ENCODE data around the gene LRP11.

Gene LRP11

DNA sequence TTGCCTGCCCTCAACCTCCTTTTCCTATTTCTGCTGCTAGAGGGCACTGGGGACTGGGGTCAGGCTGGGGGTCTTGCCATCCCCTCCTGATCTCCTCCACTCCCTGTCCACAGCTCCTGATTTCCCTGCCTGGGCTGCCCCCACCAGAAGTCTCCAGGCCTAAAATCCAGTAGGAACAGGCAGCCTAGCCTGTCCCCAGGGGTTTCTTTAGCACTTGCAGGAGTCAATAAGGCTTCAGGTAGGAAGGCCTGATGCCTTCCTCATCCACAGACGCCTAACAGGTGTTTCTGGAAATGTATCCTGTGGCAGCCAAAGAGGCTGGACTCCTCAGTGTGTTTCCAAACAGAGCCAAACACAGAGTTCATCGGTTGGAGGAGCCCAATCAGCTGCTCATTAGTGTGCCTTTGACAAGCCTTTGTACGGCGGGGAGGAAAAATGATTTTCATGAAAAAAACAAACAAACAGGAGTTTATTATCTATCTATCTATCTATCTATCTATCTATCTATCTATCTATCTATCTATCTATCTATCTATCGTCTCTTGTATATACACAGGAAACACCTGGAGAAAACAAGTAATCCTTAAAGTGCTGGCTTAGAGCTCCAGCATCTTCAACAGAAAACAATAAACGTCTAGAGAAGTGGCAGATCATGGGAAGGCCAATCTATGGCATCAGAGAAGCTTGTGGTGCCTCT lies 37.4 kb upstream of the LRP11 start:
- TF ChIP-seq GATA2 (IDR thresholded peaks at IDR 0.05; ENCODE audit: low read depth, low read length) (no peak), GATA3 (IDR thresholded peaks at IDR 0.05; ENCODE audit: low read depth, low read length) (no peak)

DNA sequence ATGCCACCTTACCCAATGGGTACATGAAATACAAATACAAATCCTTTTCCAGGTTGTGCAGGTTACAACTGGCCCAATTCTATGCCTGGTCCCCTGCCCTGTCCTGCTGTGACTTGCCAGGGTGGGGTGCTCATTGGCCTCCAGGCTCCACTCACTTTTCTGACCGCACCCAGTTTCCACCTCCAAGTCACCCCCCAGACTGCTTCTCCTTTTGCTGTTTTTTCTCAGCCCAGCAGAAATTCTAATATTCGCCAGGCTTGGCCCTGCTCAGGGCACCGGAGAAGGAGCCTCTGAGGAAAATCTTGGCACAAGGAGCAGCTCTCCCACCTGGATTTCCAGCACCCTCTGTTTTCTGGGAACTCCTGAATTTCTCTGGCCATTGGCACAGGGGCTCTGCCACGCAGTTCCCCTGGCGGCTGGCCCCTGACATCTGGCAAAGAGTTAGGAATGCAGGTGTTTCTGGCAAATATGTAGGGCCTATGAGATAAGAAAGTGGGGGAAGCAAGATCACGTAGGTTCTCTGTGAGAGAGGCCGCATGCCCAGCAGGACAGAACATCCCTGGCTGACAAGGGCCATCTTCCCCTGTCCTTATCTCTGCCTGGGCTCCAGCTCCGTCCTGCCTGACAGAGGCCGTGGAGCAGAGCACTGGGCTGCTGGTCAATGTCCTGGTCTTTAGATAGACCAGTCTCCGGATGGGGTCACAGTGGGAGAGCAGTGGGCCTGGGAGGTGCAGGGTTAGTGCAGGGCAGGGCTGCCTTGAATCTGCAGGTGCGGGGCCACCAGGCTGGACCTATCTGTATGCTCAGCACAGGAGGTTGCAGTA lies 36.7 kb upstream of the LRP11 start:
- no peak for TF ChIP-seq GATA3 (IDR thresholded peaks at IDR 0.05; ENCODE audit: low read depth, low read length)
- TF ChIP-seq GATA2 (IDR thresholded peaks at IDR 0.05; ENCODE audit: low read depth, low read length): no peak

DNA sequence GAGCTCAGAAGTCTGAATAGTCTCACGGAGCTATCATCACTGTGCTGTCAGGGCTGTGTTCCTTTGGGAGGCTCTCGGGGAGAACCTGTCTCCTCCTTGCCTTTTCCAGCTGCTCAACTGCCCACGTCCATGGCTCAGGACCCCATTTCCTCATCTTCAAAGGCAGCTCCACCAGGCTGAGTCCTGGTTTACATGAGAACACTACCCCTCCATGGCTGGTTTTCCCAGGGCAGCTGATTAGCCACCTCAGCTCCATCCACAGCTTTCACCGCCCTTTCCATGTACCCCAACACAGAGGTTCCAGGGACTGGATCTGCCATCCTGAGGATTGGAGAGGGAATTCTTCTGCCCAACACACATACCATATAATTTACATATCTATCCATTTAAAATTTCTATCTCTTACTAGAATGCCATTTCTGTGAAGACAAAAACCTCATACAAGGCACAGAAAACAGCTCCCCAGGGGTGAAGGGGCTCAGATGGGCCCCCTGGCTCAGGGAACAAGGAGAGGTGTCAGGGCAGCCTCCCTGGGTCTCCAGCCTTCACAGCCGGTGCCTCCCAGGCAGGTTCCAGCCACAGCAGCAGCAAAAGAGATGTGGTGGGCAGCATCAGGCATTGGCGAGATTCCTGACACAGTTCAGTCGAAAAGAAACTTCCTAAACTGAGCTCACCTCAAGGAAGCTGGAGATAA lies 35.9 kb upstream of the LRP11 start:
- TF ChIP-seq GATA2 (IDR thresholded peaks at IDR 0.05; ENCODE audit: low read depth, low read length): no peak
- no peak for TF ChIP-seq GATA3 (IDR thresholded peaks at IDR 0.05; ENCODE audit: low read depth, low read length)

DNA sequence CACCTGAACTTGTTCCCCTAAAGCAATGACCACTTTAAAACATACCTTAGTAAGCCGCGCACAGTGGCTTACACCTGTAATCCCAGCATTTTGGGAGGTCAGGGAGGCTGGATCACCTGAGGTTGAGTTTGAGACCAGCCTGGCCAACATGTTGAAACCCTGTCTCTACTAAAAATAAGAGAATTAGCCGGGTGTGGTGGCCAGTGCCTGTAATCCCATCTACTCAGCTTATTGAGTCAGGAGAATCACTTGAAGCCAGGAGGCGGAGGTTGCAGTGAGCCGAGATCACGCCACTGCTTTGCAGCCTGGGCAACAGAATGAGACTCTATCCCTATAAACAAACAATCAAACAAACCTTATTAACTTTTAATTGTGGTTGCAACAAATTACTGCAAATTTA lies 35.3 kb upstream of the LRP11 start:
- no peak for TF ChIP-seq GATA2 (IDR thresholded peaks at IDR 0.05; ENCODE audit: low read depth, low read length)
- TF ChIP-seq GATA3 (IDR thresholded peaks at IDR 0.05; ENCODE audit: low read depth, low read length): no peak

DNA sequence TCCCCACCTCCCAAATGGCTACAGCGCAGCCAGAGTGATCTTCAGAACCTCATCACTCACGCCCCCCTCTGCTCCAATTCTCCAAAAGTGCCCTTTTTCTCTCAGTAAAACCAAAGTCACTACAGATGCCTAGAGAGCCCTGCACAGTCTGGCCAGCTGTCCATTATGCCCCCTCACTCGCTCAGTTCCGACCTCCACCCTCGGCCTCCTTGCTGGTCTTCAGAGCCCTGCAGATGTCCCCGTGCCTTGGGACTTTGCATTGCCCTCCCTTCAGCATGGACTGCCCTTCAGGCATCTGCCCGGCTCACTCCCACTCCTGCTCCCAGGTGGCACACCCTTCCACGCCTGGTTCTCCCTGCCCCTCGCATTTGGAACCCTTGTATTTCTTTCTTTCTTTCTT lies 34.8 kb upstream of the LRP11 start:
- TF ChIP-seq GATA3 (IDR thresholded peaks at IDR 0.05; ENCODE audit: low read depth, low read length) (no peak), GATA2 (IDR thresholded peaks at IDR 0.05; ENCODE audit: low read depth, low read length) (no peak)

DNA sequence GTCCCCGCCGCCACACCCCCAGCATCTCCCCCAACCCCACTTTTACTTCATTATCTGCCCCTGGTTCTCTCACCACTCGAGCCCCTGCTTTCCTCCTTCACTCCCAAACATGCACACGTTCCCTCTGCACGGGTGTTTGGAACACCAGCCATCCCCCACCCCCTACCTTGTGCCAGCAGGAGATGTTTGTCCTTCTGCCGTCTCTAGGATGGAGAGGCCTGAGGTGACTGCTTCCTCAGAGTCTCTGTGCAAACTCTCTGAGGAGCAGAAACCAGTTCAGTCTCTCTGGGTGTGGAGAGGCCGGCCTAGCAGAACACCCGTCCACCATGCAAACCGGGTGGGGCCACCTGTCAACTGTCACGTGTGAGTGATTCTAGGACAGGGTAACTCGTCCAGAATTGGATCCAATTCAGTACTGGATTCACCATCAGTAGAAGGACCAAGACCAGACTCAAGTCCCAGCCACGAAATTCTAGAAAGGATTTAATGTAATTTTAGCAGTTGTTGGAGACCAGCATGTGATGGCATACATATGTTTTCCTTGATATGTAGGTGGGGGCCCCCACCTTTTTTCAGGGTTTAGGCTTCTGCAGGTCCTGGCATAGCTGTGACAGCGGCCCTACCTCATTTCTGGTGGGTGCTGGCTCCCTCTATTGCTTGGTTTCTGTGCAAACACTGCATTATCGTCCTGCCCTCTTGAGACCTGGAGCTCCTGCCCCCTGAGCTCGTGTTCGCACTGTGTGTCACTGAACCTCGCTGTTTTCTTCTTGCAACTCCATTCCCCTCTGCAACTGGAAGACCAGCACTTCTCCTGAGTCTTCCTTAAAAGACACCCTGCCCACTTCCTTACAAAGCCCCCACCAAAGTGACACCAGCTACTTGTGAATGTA lies 33.9 kb upstream of the LRP11 start, which contains the start of gene RAET1E:
TSS of gene RAET1E (minus strand) at position 259 of the 890 bp plus-strand sequence. CDS start 7,212 bp downstream, outside the sequence.
- no peak for TF ChIP-seq GATA2 (IDR thresholded peaks at IDR 0.05; ENCODE audit: low read depth, low read length)
- TF ChIP-seq GATA3 (IDR thresholded peaks at IDR 0.05; ENCODE audit: low read depth, low read length): no peak

DNA sequence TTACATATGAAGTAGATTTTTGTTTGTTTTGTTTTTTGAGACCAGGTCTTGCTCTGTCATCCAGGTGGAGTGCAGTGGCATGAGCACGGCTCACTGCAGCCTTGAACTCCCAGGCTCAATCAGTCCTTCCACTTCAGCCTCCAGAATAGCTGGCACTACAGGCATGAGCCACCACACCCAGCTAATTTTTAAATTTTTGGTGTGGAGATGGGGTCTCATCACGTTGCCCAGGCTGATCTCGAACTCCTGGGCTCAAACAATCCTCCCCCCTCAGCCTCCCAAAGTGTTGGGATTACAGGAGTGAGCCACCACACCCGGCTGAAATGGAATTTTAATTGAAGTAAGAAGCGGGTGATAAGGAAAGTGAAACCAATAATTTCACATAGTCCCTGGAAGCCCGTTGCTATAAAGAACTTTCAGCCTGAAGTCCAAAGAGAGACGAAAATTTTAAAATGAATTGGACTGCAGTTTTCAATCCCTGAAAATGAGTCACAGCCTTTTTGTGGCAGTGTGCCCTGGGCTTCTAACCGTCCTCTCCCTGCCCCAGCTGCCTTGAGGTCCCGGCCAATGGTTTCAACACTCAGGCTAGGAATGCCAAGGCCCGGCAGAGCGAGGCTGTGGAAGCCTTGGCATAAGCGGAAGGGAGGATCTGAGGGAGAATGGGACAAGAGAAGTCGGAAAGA lies 33.0 kb upstream of the LRP11 start:
- TF ChIP-seq GATA2 (IDR thresholded peaks at IDR 0.05; ENCODE audit: low read depth, low read length) (no peak), GATA3 (IDR thresholded peaks at IDR 0.05; ENCODE audit: low read depth, low read length) (no peak)

DNA sequence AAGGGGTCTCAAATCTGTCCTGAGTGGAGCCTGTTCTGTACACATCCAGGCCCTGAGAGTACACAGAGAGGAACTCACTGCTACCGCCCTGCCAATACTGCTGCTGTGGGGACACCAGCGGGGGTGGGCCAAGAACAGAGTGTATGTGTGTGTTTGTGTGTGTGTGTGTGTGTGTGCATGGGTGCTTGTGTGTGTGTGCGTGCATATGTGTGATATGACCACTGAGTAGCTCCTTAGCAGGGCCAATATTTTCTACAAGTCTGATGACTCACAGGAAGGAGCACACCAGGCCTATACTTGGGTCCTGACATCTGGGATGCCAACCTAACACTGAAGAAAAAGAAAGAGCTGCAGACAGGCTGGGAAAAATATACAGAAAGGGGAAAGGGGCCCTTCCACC lies 32.3 kb upstream of the LRP11 start:
- TF ChIP-seq GATA3 (IDR thresholded peaks at IDR 0.05; ENCODE audit: low read depth, low read length) (no peak), GATA2 (IDR thresholded peaks at IDR 0.05; ENCODE audit: low read depth, low read length) (no peak)

DNA sequence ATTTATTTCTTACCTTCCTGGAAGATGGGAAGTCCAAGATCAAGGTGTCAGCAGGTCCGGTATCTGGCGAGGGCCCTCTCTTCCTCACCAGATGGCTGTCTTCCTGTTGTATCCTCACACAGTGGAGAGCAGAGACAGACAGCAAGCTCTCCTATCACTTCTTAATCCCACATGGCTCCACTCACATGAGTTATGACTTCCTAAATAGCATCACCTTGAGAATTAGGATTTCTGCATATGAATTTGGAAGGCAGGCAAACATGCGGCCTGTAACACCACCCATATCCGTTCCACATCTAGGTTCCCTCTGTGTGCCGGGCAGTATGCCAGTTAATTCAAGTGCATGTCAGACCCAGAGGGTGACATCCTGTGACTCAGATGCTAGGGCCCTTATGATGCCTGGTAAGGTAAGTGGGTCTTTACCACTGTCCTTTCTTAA lies 31.7 kb upstream of the LRP11 start:
- TF ChIP-seq GATA3 (IDR thresholded peaks at IDR 0.05; ENCODE audit: low read depth, low read length): no peak

DNA sequence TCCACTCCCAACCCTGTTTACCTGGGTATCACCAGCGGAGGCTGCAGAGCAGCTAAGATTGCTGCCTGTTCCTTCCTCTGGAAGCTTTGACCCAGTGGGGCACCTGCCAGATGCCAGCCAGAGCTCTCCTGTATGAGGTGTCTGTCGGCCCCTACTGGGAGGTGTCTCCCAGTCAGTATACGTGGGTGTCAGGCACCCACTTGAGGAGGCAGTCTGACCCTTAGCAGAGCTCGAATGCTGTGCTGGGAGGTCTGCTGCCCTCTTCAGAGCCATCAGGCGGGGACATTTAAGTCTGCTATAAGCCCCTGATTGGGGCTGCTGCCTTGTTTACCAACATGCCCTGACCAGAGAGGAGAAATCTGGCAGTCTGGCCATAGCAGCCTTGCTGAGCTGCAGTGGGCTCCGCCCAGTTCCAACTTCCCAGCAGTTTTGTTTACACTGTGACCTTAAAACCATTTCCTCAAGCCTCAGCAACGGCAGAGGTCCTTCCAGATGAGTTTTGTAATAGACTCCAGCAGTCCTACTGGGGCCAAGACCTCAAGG lies 31.0 kb upstream of the LRP11 start:
- TF ChIP-seq GATA2 (IDR thresholded peaks at IDR 0.05; ENCODE audit: low read depth, low read length): no peak
- no peak for TF ChIP-seq GATA3 (IDR thresholded peaks at IDR 0.05; ENCODE audit: low read depth, low read length)

DNA sequence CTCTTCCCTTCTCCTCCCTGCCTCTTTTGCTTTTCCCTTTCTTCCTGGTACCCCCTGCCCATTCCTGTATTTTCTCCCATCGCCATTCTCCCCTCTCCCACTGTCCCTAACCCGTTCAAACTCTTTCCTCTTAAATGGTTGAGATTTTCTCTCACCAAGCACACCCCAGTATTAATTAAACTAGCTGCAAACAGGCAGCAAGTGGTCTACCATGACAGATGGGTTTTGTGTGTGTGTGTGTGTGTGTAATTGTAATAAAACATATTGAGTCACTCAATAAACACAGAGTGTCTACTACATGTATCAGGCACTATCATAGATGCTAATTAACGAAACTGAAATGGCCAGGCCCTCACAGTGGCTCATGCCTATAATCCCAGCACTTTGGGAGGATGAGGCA lies 27.1 kb upstream of the LRP11 start:
- TF ChIP-seq GATA3 (IDR thresholded peaks at IDR 0.05; ENCODE audit: low read depth, low read length) (no peak), GATA2 (IDR thresholded peaks at IDR 0.05; ENCODE audit: low read depth, low read length) (no peak)

DNA sequence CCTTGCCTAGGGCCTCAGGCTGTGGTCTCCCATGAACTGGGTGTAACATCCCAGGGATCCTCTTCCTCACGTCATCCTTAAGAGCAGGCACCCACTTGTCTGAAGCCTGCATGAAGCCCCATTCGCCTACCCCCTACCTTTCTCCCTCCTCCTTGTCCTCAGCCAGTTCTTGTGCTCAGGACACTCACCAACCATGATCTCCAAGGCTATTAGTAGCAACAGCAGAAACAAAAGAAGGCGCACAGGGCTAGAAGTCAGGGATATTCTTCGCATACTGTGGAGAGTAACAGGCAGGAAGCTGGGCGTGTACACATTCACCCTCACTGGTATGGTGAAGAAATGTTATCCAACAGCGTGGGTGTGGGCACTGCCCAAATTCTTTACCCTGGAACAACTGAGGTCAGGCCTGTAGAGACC lies 26.5 kb upstream of the LRP11 start:
- TF ChIP-seq GATA3 (IDR thresholded peaks at IDR 0.05; ENCODE audit: low read depth, low read length) (no peak), GATA2 (IDR thresholded peaks at IDR 0.05; ENCODE audit: low read depth, low read length) (no peak)

DNA sequence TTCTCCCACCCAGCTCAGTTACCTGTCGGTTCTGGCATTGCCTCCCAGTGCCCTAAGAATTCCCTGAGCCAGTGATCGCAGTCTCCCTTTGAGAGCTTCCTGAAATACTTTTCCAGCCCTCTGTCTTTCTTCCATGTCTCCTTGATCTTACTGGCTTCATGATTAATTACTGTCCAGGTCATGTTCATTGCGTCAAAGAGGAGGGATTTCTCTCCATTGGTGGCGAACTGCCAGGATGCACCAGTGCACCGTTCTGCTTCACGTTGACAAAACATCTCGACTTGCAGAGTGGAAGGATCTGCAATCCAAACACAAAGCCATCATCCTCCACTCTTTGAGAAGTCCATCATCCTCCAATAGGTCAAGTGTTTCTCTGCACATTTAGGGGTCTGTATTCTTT lies 25.2 kb upstream of the LRP11 start:
- TF ChIP-seq GATA3 (IDR thresholded peaks at IDR 0.05; ENCODE audit: low read depth, low read length): no peak
- no peak for TF ChIP-seq GATA2 (IDR thresholded peaks at IDR 0.05; ENCODE audit: low read depth, low read length)
